GM18909 (cell line): ENCODE results near the gene SCT.

Experiments
- ATAC-seq: cut with Tn5 transposase; IDR thresholded peaks from one replicate; pipeline ENCODE4 v1.9.1; 2021; ENCODE audit warnings: mild to moderate bottlenecking; ENCODE audit not compliant: unreplicated experiment, poor library complexity

The SCT gene

GRCh38 chr11:623999-624704, 2.8 kb downstream of the SCT start:
- no peak for ATAC-seq

GRCh38 chr11:623349-623869, 3.6 kb downstream of the SCT start:
- no peak for ATAC-seq

- ATAC-seq = no peak
Observed at GRCh38 chr11:621838-622237, 5.1 kb downstream of the SCT start.

DNA sequence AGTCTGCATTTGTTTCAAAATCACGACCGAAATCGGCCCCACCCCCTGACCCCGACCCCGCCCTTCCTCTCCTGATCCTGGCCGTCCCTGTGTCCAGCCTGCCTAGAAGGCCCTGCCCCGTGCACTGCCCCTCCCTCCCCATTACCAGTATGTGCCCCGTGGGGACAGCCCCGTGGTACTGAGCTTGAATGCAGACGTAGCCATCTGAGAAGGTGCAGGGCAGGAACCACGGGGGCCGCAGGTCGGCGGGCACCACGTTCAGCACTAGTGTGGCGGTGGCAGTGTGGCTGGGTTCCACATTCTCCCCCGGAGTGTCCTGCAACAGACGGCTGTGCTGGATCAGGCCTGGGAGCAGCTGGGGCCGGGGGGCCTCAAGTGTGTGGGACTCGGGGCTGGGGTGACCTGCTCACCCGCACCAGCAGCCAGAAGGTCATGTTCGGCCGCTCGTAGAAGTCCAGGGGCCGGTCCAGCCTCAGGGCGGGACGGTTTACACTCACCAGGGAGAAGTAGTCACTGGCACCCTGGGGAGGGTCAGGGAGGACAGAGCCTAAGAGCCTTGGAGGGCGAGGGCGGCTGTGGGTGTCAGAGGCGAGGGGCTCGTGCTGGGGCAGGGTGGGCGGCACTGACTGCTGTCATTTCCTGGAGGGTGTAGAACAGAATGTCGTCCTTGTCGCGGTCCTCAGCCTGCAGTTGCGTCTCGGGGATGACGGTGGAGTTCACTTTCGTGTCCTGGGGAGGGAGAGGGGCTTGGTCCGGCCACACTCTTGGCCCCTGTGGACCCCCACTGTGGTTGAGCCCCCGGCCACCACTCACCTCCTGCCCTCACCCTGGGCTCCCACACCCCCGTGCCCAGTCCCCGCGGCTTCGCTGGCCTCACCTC, 5.8 kb downstream of the SCT start:
- no peak for ATAC-seq

DNA sequence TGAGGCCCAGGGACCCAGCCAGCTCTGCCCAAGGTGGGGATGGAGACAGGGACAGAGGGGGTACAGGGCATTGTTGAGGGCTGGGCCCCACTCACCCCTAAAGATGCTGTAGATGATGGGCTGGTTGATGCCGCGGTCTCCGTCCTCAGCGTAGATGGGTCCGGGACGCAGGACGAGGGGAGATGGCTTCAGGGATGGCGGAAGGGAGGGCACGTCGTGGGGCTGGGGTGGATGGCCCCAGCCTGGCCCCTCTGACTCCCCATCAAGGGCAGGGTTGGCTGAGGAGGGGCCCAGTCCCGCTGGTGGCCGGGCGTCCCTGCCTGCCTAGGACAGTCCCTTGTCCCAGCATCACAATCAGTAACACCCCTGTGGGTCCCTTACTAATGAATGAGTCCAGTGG, 6.8 kb downstream of the SCT start:
- no peak for ATAC-seq

GRCh38 chr11:619628-620050, 7.3 kb downstream of the SCT start:
- no peak for ATAC-seq

DNA sequence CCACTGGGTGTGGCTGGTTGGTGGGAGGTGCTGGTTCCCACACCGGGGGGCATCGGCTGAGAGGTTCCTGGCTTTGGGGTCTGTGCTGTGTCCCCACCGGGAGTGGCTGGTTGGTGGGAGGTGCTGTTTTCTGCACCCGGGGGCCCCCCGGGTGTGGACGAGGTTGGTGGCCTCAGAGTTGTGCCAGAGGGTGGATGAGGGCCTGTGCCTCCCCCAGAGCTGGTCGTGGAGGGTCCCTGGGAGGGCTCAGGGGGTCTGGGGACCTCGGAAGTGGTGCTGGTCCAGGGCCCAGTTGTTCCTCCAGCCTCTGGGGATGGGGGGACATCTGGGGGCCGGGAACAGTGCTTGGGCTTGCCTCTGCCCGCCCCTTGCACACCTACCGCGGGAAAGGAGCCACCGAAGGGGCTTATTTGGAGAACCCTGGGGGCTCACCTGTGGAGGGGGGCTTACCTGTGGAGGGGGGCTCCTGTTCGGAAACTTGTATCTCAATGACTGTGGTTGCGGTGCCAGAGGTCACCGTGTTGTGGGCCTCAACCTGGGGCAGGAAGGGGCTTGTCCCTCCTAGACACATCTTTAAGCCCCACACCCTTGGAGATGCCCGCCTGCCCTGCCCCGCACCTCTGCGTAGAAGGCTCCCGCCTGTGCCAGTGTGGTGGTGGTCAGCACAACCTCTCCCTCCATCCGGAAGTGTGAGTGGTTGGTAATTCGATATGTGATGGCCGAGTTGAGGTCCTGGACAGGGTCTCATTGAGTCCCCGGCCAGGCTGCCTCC, 7.9 kb downstream of the SCT start:
- no peak for ATAC-seq

GRCh38 chr11:617912-618682, 8.9 kb downstream of the SCT start:
- no peak for ATAC-seq

DNA sequence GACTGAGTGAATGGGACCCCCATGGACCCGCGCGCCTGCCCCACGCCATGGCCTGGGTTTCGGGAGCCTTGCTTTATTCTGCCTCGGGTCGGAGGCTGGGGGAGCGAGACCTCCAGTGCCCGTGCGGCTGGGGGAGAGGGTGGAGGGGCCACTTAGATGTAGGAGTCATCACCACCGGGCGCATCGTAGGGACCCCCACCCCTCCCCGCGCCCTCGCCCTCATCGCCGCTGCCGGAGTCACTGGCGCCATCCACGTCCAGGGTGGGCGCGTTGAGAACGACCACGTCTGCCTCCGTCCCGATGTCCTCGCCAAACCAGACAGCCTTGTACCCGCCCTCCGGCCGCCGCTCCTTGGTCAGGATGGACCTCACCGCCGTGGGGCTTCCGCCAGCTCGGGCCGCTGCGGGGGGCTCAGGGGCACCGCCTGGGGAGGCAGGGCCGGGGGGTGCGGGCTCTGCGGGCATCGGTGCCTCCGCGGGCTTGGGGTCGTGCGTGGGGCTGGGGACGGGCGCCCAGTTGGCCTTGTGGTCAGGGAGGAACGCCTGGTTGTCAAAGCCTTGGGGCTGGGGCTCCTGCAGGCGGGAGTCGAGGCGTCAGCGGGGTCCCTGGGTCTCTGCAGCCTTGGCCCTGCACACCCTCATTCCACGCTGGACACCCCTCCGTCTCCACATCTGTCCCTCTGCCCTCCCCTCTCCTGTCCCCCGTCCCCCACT, 9.6 kb downstream of the SCT start:
- ATAC-seq = no peak

- ATAC-seq = no peak
Observed at GRCh38 chr11:616320-617198, 10.4 kb downstream of the SCT start.

GRCh38 chr11:615504-616319, 11.3 kb downstream of the SCT start, which contains the start of gene IRF7:
IRF7 (minus strand) TSS chr11:615950; CDS start chr11:615364, 586 bp downstream.
- ATAC-seq = peak; percentile 72

- ATAC-seq = peak; percentile 1
Observed at GRCh38 chr11:614623-615503, 12.1 kb downstream of the SCT start.

DNA sequence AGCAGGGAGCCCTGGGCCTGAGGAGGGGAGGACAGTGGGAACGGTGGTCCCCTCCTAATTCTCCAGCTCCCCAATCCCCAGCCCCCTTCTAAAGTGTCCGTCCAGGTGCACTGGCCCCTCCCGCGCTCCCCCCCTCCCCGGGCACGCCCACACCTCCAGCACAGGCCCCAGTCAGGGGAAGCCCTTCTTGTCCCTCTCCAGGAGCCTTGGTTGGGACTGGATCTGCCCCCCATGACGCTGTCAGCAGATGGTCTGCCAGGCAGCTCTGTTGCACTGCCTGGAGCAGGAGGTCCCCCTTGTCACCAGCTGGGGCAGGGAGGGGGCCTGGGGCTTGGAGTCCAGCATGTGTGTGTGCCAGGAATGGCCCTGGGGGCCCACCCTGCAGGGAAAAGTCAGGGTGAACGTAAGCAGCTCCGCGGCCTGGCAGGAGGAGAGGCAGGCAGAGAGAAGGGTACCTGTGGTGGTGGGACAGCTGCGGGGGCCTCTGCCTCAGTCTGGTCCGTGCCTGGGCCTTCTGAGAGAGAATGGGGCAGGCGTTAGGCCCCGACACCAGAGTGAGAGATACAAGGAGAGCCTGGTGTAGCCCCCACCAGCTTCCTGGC, 12.9 kb downstream of the SCT start:
- no peak for ATAC-seq

GRCh38 chr11:613369-613968, 13.5 kb downstream of the SCT start:
- no peak for ATAC-seq

DNA sequence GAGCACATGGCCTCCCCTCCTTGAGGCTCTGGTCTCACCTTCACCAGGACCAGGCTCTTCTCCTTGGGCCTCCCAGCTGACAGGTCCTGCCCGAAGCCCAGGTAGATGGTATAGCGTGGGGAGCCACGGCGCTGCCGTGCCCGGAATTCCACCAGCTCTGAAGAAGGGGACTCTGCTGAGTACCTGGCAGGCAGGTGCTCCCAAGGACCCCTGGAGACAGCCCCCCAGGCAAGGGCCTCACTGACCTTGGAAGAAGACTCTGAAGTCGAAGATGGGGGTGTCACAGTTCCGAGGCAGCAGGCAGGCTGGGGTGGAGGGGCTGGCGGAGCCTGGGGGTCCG, 14.1 kb downstream of the SCT start:
- ATAC-seq = no peak
